GM23338 (cell line): ENCODE data around the gene OVAAL. TPM values are rescaled to one million over a fixed set of nuclear protein-coding genes. Genes with fewer than 3 reads are reported as not detected.

ENCODE experiments used
- ATAC-seq: fragments of 200-7000 bp; cut with Tn5 transposase; 3 replicates; pipeline ENCODE4 v1.9.1; 2020
- DNase-seq: peaks from one replicate; pipeline ENCODE4 v3.0.0-alpha.2; 2015; ENCODE audit warnings: low spot score
- H2AFZ ChIP-seq: fragments of 200-600 bp; sonication (generic); 2 replicates; pipeline ENCODE4 v1.8.0; 2016; ENCODE audit warnings: antibody characterized with exemption, mild to moderate bottlenecking, moderate library complexity
- H3F3A ChIP-seq: fragments of 200-600 bp; sonication (generic); replicated peaks from 2 replicates; pipeline ENCODE4 v1.8.0; 2017; ENCODE audit warnings: antibody characterized with exemption, mixed run types, low read depth
- H3K27ac ChIP-seq: fragments of 200-600 bp; sonication (generic); 2 replicates; pipeline ENCODE4 v1.6.1; 2016; ENCODE audit warnings: low read depth
- H3K27me3 ChIP-seq: fragments of 200-600 bp; sonication (generic); 2 replicates; pipeline ENCODE4 v1.8.0; 2016; ENCODE audit warnings: mild to moderate bottlenecking, mixed run types, moderate library complexity; ENCODE audit not compliant: insufficient read depth
- H3K36me3 ChIP-seq: fragments of 200-600 bp; sonication (generic); 2 replicates; pipeline ENCODE4 v1.8.0; 2016; ENCODE audit warnings: mild to moderate bottlenecking; ENCODE audit not compliant: insufficient read depth
- H3K4me1 ChIP-seq: fragments of 200-600 bp; sonication (generic); 2 replicates; pipeline ENCODE4 v1.8.0; 2016; ENCODE audit warnings: mild to moderate bottlenecking, moderate library complexity; ENCODE audit not compliant: insufficient read depth
- H3K4me2 ChIP-seq: fragments of 200-600 bp; sonication (generic); 2 replicates; pipeline ENCODE4 v1.7.1; 2017; ENCODE audit warnings: mixed run types
- H3K4me3 ChIP-seq: fragments of 200-600 bp; sonication (generic); 2 replicates; pipeline ENCODE4 v1.6.1; 2016; ENCODE audit warnings: mixed run types
- H3K79me2 ChIP-seq: fragments of 200-600 bp; sonication (generic); replicated peaks from 2 replicates; pipeline ENCODE4 v1.8.0; 2017; ENCODE audit warnings: mild to moderate bottlenecking; ENCODE audit not compliant: insufficient read depth
- H3K9me2 ChIP-seq: fragments of 200-600 bp; sonication (generic); 2 replicates; pipeline ENCODE4 v1.8.0; 2017; ENCODE audit not compliant: insufficient read depth
- H4K20me1 ChIP-seq: fragments of 200-600 bp; sonication (generic); replicated peaks from 2 replicates; pipeline ENCODE4 v1.8.0; 2017; ENCODE audit warnings: mild to moderate bottlenecking; ENCODE audit not compliant: insufficient read depth
- H3K27ac Mint-ChIP-seq: 2 replicates; pipeline ENCODE4 v1.8.0; 2020; ENCODE audit warnings: inconsistent platforms, mild to moderate bottlenecking, moderate library complexity, mixed read lengths
- H3K27me3 Mint-ChIP-seq: 3 replicates; pipeline ENCODE4 v1.8.0; 2022; ENCODE audit warnings: low read depth, mild to moderate bottlenecking, moderate library complexity, mixed read lengths, inconsistent platforms; ENCODE audit not compliant: insufficient read depth, poor library complexity
- H3K36me3 Mint-ChIP-seq: 3 replicates; pipeline ENCODE4 v1.8.0; 2021; ENCODE audit warnings: low read depth, mild to moderate bottlenecking, inconsistent platforms, moderate library complexity, mixed read lengths
- H3K4me1 Mint-ChIP-seq: 3 replicates; pipeline ENCODE4 v1.8.0; 2020; ENCODE audit warnings: mild to moderate bottlenecking, inconsistent platforms, mixed read lengths
- H3K4me3 Mint-ChIP-seq: 3 replicates; pipeline ENCODE4 v1.8.0; 2021; ENCODE audit warnings: moderate library complexity, mild to moderate bottlenecking, inconsistent platforms, mixed read lengths
- H3K9me3 Mint-ChIP-seq: 3 replicates; pipeline ENCODE4 v1.8.0; 2020; ENCODE audit warnings: moderate library complexity, mild to moderate bottlenecking, inconsistent platforms, mixed read lengths
- CREB1 ChIP-seq: fragments of 250-450 bp; sonication (Bioruptor Pico); IDR thresholded peaks from 2 replicates; pipeline ENCODE4 v1.5.0; 2020; ENCODE audit warnings: low read depth, mild to moderate bottlenecking, moderate library complexity
- EZH2 ChIP-seq: fragments of 200-600 bp; sonication (generic); IDR thresholded peaks from one replicate; pipeline ENCODE4 v1.8.0; 2017; ENCODE audit warnings: antibody characterized with exemption, mild to moderate bottlenecking, low read depth; ENCODE audit not compliant: unreplicated experiment
- polyA plus RNA-seq: library from polyadenylated mRNA; unstranded; fragments of >200 nt; fragmentation: Nextera tagmentation; extraction: Ambion mirVana; gene quantifications from 2 replicates; pipeline ENCODE4 v1.2.1, GENCODE V29; 2016
- total RNA-seq: library from RNA; depleted of rRNA; stranded (reverse); fragments of >200 nt; shearing (Covaris generic); gene quantifications from 2 replicates; pipeline ENCODE4 v1.2.3, GENCODE V29; 2014
- TF ChIP-seq, protein P1 (sequence below): fragments of 250-450 bp; sonication (Bioruptor Pico); IDR thresholded peaks from 2 replicates; pipeline ENCODE4 v1.5.0; 2020; ENCODE audit warnings: mild to moderate bottlenecking, moderate library complexity
- TF ChIP-seq, protein P2 (sequence below): IDR thresholded peaks from one replicate; pipeline ENCODE4 v1.6.1; 2018; ENCODE audit warnings: antibody characterized with exemption; ENCODE audit not compliant: unreplicated experiment

OVAAL gene
- total and polyA plus RNA-seq, 2 experiments from 2014 or later, result not detected

DNA sequence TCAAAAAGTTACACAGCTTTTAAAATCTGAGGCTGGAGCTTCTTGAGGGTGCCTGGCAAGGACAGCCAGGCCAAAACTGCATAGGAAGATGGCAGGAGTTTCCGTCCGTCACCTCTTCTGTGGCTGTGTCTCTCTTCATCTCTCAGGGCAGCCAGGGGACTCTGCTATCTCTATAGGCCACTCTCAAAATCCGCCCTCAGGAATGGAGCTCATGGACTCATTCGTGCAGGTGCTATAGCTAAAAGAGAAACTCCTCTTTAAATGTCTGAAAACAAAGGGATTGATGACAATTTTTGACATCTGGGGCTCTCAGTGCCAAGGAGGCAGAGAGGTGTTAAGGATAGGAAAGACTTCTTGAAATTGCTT is 27.2 kb downstream of the OVAAL start (continued):
- TF ChIP-seq, protein P1, sequence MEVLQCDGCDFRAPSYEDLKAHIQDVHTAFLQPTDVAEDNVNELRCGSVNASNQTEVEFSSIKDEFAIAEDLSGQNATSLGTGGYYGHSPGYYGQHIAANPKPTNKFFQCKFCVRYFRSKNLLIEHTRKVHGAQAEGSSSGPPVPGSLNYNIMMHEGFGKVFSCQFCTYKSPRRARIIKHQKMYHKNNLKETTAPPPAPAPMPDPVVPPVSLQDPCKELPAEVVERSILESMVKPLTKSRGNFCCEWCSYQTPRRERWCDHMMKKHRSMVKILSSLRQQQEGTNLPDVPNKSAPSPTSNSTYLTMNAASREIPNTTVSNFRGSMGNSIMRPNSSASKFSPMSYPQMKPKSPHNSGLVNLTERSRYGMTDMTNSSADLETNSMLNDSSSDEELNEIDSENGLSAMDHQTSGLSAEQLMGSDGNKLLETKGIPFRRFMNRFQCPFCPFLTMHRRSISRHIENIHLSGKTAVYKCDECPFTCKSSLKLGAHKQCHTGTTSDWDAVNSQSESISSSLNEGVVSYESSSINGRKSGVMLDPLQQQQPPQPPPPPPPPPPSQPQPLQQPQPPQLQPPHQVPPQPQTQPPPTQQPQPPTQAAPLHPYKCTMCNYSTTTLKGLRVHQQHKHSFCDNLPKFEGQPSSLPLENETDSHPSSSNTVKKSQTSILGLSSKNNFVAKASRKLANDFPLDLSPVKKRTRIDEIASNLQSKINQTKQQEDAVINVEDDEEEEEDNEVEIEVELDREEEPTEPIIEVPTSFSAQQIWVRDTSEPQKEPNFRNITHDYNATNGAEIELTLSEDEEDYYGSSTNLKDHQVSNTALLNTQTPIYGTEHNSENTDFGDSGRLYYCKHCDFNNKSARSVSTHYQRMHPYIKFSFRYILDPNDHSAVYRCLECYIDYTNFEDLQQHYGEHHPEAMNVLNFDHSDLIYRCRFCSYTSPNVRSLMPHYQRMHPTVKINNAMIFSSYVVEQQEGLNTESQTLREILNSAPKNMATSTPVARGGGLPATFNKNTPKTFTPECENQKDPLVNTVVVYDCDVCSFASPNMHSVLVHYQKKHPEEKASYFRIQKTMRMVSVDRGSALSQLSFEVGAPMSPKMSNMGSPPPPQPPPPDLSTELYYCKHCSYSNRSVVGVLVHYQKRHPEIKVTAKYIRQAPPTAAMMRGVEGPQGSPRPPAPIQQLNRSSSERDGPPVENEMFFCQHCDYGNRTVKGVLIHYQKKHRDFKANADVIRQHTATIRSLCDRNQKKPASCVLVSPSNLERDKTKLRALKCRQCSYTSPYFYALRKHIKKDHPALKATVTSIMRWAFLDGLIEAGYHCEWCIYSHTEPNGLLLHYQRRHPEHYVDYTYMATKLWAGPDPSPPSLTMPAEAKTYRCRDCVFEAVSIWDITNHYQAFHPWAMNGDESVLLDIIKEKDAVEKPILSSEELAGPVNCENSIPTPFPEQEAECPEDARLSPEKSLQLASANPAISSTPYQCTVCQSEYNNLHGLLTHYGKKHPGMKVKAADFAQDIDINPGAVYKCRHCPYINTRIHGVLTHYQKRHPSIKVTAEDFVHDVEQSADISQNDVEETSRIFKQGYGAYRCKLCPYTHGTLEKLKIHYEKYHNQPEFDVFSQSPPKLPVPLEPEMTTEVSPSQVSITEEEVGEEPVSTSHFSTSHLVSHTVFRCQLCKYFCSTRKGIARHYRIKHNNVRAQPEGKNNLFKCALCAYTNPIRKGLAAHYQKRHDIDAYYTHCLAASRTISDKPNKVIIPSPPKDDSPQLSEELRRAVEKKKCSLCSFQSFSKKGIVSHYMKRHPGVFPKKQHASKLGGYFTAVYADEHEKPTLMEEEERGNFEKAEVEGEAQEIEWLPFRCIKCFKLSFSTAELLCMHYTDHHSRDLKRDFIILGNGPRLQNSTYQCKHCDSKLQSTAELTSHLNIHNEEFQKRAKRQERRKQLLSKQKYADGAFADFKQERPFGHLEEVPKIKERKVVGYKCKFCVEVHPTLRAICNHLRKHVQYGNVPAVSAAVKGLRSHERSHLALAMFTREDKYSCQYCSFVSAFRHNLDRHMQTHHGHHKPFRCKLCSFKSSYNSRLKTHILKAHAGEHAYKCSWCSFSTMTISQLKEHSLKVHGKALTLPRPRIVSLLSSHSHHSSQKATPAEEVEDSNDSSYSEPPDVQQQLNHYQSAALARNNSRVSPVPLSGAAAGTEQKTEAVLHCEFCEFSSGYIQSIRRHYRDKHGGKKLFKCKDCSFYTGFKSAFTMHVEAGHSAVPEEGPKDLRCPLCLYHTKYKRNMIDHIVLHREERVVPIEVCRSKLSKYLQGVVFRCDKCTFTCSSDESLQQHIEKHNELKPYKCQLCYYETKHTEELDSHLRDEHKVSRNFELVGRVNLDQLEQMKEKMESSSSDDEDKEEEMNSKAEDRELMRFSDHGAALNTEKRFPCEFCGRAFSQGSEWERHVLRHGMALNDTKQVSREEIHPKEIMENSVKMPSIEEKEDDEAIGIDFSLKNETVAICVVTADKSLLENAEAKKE (CRISPR knock-in tag), result no peak
- TF ChIP-seq EZH2, result no peak
- TF ChIP-seq, protein P2, sequence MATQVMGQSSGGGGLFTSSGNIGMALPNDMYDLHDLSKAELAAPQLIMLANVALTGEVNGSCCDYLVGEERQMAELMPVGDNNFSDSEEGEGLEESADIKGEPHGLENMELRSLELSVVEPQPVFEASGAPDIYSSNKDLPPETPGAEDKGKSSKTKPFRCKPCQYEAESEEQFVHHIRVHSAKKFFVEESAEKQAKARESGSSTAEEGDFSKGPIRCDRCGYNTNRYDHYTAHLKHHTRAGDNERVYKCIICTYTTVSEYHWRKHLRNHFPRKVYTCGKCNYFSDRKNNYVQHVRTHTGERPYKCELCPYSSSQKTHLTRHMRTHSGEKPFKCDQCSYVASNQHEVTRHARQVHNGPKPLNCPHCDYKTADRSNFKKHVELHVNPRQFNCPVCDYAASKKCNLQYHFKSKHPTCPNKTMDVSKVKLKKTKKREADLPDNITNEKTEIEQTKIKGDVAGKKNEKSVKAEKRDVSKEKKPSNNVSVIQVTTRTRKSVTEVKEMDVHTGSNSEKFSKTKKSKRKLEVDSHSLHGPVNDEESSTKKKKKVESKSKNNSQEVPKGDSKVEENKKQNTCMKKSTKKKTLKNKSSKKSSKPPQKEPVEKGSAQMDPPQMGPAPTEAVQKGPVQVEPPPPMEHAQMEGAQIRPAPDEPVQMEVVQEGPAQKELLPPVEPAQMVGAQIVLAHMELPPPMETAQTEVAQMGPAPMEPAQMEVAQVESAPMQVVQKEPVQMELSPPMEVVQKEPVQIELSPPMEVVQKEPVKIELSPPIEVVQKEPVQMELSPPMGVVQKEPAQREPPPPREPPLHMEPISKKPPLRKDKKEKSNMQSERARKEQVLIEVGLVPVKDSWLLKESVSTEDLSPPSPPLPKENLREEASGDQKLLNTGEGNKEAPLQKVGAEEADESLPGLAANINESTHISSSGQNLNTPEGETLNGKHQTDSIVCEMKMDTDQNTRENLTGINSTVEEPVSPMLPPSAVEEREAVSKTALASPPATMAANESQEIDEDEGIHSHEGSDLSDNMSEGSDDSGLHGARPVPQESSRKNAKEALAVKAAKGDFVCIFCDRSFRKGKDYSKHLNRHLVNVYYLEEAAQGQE, result no peak

DNA sequence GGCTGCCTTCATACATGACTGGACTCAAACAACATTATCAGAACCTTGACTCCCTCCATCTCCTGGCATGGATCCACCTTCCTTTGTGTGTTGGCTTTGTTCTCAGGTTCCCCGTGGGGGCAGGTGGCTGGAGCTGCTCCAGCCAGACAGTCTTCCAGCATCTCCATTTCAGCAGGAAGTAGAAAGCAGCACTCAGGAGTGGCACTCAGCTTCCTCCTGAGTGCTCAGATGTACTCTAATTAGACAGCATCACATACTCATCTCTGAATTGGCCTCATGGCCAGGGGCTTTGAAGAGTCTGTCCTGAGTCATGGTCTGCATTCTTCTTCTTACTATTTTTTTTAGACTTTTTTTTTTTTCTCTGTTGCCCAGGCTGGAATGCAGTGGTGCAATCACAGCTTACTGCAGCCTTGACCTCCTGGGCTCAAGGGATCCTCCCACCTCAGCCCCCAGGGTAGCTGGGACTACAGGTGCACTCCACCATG is 27.9 kb downstream of the OVAAL start:
- no peak overlapping the region; the same call in 1 of the 2 replicates for H3K27ac Mint-ChIP-seq
- H3K36me3 Mint-ChIP-seq, result no peaks in the 10 kb centered on the region
- Histone ChIP-seq H3F3A (no peaks in the 10 kb centered on the region), H3K27ac (no peak overlapping the region), H3K36me3 (no peaks in the 10 kb centered on the region), H3K4me3 (no peak overlapping the region), H3K4me2 (no peak overlapping the region), H3K4me1 (no peaks in the 10 kb centered on the region), H3K9me2 (0 out of 2 replicates have a peak, but pooled peaks cover 3% of the 10 kb centered on the region), H4K20me1 (no peaks in the 10 kb centered on the region), H3K27me3 (no peaks in the 10 kb centered on the region), H3K79me2 (no peaks in the 10 kb centered on the region), H2AFZ (no peak overlapping the region; the same call in 1 of the 2 replicates)
- H3K9me3 Mint-ChIP-seq, result peaks cover 6% of the 10 kb centered on the region; the same call in 2 of the 3 replicates
- H3K4me1 Mint-ChIP-seq, result no peaks in the 10 kb centered on the region; the same call in 2 of the 3 replicates
- H3K4me3 Mint-ChIP-seq, result no peak overlapping the region
- no peaks in the 10 kb centered on the region for H3K27me3 Mint-ChIP-seq
- ATAC-seq, result no peak
- DNase-seq, result no peak
- no peak for TF ChIP-seq CREB1 (CRISPR knock-in tag)
- TF ChIP-seq, protein P1 (CRISPR knock-in tag), result no peak
